OCI-LY1 (cell line): Measurements from ENCODE around the gene JAGN1.
A peak's percentile ranks its signal among the peaks of the same experiment; 100 is the strongest.

ENCODE experiments used
- H2AFZ ChIP-seq: fragments of 200-600 bp; sonication (generic), shearing (Covaris generic); 2 replicates; pipeline ENCODE4 v1.6.0; 2014; ENCODE audit warnings: antibody characterized with exemption, mild to moderate bottlenecking, low read length
- H3F3A ChIP-seq: fragments of 200-600 bp; sonication (generic), shearing (Covaris generic); 2 replicates; pipeline ENCODE4 v1.6.0; 2014; ENCODE audit warnings: mild to moderate bottlenecking, antibody characterized with exemption, low read length, moderate library complexity; ENCODE audit not compliant: insufficient read depth
- H3K27ac ChIP-seq: fragments of 200-600 bp; sonication (generic); 2 replicates; pipeline ENCODE4 v1.5.1; 2014; ENCODE audit warnings: low read length, mixed run types, mild to moderate bottlenecking, low read depth; ENCODE audit not compliant: poor library complexity, severe bottlenecking
- H3K27me3 ChIP-seq: fragments of 200-600 bp; sonication (generic); 2 replicates; pipeline ENCODE4 v1.6.0; 2014; ENCODE audit warnings: antibody characterized with exemption, mild to moderate bottlenecking, low read length, moderate library complexity; ENCODE audit not compliant: insufficient read depth
- H3K36me3 ChIP-seq: fragments of 200-600 bp; sonication (generic); 2 replicates; pipeline ENCODE4 v1.6.1; 2014; ENCODE audit warnings: mild to moderate bottlenecking, antibody characterized with exemption, low read length, moderate library complexity, mixed read lengths; ENCODE audit not compliant: insufficient read depth
- H3K4me1 ChIP-seq: fragments of 200-600 bp; sonication (generic); 2 replicates; pipeline ENCODE4 v1.5.1; 2014; ENCODE audit warnings: mild to moderate bottlenecking, low read length, moderate library complexity; ENCODE audit not compliant: insufficient read depth, severe bottlenecking
- H3K4me2 ChIP-seq: fragments of 200-600 bp; sonication (generic), shearing (Covaris generic); 2 replicates; pipeline ENCODE4 v1.6.1; 2014; ENCODE audit warnings: low read length
- H3K4me3 ChIP-seq: fragments of 200-600 bp; sonication (generic); 2 replicates; pipeline ENCODE4 v1.5.1; 2014; ENCODE audit warnings: low read length, low read depth, mild to moderate bottlenecking, mixed read lengths; ENCODE audit not compliant: poor library complexity, severe bottlenecking
- H3K79me2 ChIP-seq: fragments of 200-600 bp; shearing (Covaris generic); 2 replicates; pipeline ENCODE4 v1.6.1; 2016; ENCODE audit warnings: mixed run types, low read length, mixed read lengths; ENCODE audit not compliant: insufficient read depth
- H3K9ac ChIP-seq: fragments of 200-600 bp; sonication (generic), shearing (Covaris generic); 2 replicates; pipeline ENCODE4 v1.6.1; 2014; ENCODE audit warnings: mild to moderate bottlenecking, low read length, mixed read lengths
- H3K9me2 ChIP-seq: fragments of 200-600 bp; sonication (generic), shearing (Covaris generic); 2 replicates; pipeline ENCODE4 v1.6.1; 2014; ENCODE audit warnings: low read depth, mild to moderate bottlenecking, low read length, mixed read lengths
- H3K9me3 ChIP-seq: fragments of 200-600 bp; shearing (Covaris generic); 2 replicates; pipeline ENCODE4 v1.6.1; 2014; ENCODE audit warnings: low read length, mixed read lengths
- H4K20me1 ChIP-seq: fragments of 200-600 bp; sonication (generic), shearing (Covaris generic); 2 replicates; pipeline ENCODE4 v1.6.0; 2016; ENCODE audit warnings: mild to moderate bottlenecking, low read length; ENCODE audit not compliant: insufficient read depth
- EZH2 ChIP-seq: fragments of 200-600 bp; sonication (generic), shearing (Covaris generic); IDR thresholded peaks from 2 replicates; pipeline ENCODE4 v1.8.0; 2017; ENCODE audit warnings: borderline replicate concordance, mixed run types, mild to moderate bottlenecking, antibody characterized with exemption, low read length, moderate library complexity, mixed read lengths
- TF ChIP-seq, protein P1 (sequence below): fragments of 200-600 bp; sonication (generic), shearing (Covaris generic); IDR thresholded peaks from 2 replicates; pipeline ENCODE4 v1.5.1; 2017; ENCODE audit warnings: mild to moderate bottlenecking, antibody characterized with exemption, low read length, moderate library complexity, mixed read lengths

Gene JAGN1

DNA sequence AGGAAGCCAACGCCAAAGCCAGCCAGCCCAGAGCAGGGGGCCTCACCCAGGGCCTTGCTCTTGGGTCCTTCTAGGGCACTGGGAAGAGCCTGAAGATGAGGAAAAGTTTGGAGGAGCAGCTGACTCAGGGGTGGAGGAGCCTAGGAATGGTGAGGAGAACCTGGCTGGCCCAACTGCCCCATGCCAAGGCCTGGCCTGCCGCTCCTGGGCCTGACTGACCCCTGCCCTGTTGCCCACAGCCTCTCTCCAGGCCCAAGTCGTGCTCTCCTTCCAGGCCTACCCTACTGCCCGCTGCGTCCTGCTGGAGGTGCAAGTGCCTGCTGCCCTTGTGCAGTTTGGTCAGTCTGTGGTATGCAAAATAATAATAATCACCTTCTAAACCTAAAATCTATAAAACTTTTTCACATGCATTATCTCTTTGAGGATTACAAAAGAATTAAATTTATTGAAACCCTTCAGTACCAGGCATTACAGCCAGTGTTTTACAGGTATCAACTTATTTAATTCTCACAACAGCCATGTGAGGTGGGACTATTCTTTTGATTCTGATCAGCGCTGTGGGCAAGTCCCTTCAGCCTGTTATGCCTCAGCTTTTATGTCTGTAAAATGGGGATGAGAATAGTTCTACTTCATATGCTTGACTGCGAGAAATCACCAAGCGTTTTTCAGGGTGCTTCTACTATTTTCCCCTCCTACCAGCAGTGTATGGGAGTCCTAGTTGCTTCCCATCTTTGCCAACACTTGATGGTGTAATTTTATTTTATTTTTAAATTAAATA lies 28.0 kb downstream of the JAGN1 start:
- Histone ChIP-seq H3K27ac (no peak overlapping the region), H3K9ac (no peak overlapping the region), H3K79me2 (no peaks in the 10 kb centered on the region), H2AFZ (no peak overlapping the region), H3K4me2 (no peak overlapping the region), H3K9me2 (no peaks in the 10 kb centered on the region), H4K20me1 (no peaks in the 10 kb centered on the region), H3K27me3 (no peaks in the 10 kb centered on the region), H3F3A (no peaks in the 10 kb centered on the region), H3K4me3 (no peak overlapping the region), H3K9me3 (no peaks in the 10 kb centered on the region), H3K4me1 (no peaks in the 10 kb centered on the region), H3K36me3 (no peaks in the 10 kb centered on the region)
- no peak for TF ChIP-seq EZH2
- TF ChIP-seq, protein P1, sequence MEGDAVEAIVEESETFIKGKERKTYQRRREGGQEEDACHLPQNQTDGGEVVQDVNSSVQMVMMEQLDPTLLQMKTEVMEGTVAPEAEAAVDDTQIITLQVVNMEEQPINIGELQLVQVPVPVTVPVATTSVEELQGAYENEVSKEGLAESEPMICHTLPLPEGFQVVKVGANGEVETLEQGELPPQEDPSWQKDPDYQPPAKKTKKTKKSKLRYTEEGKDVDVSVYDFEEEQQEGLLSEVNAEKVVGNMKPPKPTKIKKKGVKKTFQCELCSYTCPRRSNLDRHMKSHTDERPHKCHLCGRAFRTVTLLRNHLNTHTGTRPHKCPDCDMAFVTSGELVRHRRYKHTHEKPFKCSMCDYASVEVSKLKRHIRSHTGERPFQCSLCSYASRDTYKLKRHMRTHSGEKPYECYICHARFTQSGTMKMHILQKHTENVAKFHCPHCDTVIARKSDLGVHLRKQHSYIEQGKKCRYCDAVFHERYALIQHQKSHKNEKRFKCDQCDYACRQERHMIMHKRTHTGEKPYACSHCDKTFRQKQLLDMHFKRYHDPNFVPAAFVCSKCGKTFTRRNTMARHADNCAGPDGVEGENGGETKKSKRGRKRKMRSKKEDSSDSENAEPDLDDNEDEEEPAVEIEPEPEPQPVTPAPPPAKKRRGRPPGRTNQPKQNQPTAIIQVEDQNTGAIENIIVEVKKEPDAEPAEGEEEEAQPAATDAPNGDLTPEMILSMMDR: no peak

GRCh38 chr3:9928158-9928557 lies 37.7 kb downstream of the JAGN1 start:
- no peak overlapping the region for H3K4me3 ChIP-seq
- no peak overlapping the region for H2AFZ ChIP-seq
- H3K27me3 ChIP-seq: peaks cover 5% of the 10 kb centered on the region; the same call in 1 of the 2 replicates
- H3F3A ChIP-seq: no peaks in the 10 kb centered on the region
- no peaks in the 10 kb centered on the region for H4K20me1 ChIP-seq
- no peaks in the 10 kb centered on the region; the same call in 1 of the 2 replicates for H3K36me3 ChIP-seq
- H3K9me2 ChIP-seq: no peaks in the 10 kb centered on the region
- no peaks in the 10 kb centered on the region for H3K9me3 ChIP-seq
- H3K4me2 ChIP-seq: no peak overlapping the region
- no peak overlapping the region for H3K27ac ChIP-seq
- H3K79me2 ChIP-seq: no peaks in the 10 kb centered on the region
- TF ChIP-seq EZH2: no peak
- TF ChIP-seq, protein P1: no peak
- no peak overlapping the region for H3K9ac ChIP-seq
- H3K4me1 ChIP-seq: peaks cover 5% of the 10 kb centered on the region

DNA sequence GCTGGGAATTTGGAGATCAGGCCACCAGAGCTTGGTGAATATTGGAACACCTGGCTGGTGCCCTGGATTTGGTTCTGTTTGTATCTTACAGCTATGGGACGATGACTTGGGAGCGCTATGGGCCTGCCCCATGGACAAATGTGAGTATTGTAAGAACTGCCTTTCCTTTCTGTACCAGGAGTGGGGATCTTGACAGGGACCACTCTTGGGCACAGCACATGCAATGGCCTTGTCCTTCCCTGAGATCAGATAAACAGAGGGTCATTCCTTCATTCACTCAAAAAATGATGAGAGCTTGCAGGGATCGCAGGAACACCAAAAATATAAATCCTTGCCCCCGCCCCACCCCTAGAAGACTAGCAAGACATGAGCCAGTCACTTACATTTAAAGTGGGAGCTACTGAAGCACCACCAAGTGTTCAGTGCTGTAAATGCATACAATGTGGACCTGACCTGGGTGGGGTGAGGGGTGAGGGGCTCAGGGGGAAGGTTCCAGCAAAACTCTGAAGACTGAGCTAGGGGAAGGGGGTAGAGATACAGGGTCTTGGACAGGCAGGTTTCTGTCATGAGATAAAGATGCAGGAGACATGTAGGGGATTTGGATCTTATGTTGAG lies 40.5 kb downstream of the JAGN1 start:
- Histone ChIP-seq H3F3A (no peaks in the 10 kb centered on the region), H4K20me1 (no peaks in the 10 kb centered on the region), H3K36me3 (peaks cover 7% of the 10 kb centered on the region), H3K9me3 (no peaks in the 10 kb centered on the region), H2AFZ (no peak overlapping the region), H3K79me2 (no peaks in the 10 kb centered on the region), H3K27me3 (peaks cover 5% of the 10 kb centered on the region; the same call in 1 of the 2 replicates), H3K27ac (no peak overlapping the region), H3K9ac (no peak overlapping the region), H3K4me3 (no peak overlapping the region), H3K4me1 (peaks cover 23% of the 10 kb centered on the region), H3K4me2 (no peak overlapping the region), H3K9me2 (no peaks in the 10 kb centered on the region)
- no peak for TF ChIP-seq EZH2
- TF ChIP-seq, protein P1: peak; percentile 37; the same call in 1 of the 2 replicates
